ENCODE results near the gene CHMP4B. TPM values are rescaled to one million over a fixed set of nuclear protein-coding genes. Genes with fewer than 3 reads are reported as not detected.

The CHMP4B gene
- total RNA-seq, 1 donor: 32.0 TPM

DNA sequence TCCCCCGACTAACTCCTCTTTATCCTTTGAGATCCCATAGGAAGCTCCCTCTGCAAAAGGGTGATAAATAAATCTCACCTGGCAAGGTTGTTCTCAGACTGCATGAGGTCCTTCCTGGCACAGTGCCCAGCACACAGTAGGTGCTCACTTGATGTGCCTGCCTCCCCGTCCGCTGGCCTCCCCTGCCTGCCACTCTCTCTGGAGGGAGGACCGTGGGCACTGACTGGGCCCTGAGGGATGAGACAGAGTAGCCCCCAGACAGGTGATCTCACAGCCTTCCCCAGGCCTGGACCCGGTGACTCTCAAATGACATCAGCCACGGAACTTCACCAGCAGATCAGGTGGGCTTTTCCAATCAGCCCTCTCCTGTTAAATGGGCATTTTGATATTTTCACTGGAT lies 57.4 kb downstream of the CHMP4B start:
- no peak for DNase-seq (ENCODE audit: low read depth)
- no peak overlapping the region for H3K4me3 ChIP-seq (ENCODE audit: low read depth, low read length)
- TF ChIP-seq, protein P1, sequence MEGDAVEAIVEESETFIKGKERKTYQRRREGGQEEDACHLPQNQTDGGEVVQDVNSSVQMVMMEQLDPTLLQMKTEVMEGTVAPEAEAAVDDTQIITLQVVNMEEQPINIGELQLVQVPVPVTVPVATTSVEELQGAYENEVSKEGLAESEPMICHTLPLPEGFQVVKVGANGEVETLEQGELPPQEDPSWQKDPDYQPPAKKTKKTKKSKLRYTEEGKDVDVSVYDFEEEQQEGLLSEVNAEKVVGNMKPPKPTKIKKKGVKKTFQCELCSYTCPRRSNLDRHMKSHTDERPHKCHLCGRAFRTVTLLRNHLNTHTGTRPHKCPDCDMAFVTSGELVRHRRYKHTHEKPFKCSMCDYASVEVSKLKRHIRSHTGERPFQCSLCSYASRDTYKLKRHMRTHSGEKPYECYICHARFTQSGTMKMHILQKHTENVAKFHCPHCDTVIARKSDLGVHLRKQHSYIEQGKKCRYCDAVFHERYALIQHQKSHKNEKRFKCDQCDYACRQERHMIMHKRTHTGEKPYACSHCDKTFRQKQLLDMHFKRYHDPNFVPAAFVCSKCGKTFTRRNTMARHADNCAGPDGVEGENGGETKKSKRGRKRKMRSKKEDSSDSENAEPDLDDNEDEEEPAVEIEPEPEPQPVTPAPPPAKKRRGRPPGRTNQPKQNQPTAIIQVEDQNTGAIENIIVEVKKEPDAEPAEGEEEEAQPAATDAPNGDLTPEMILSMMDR (IDR thresholded peaks at IDR 0.05; ENCODE audit: insufficient read depth, low read depth, low read length): no peak

DNA sequence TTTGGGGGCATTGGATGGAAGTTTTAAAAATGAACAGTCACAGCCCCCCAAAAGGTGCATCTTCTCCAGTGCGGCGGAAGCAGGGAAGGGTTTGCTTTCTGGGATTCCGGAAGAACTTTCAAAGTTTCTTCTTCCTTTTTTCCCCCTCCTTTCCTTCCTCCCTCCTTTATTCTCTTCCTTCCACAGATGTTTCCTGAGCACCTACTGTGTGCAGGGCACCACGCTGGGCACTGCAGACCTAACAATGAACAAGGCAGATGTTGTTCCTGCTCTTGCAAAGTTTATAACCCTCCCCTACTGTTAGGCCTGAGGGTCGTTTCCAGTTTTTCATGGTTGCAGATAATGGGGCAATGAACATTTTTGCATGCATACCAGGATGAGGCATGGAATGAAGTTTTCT lies 58.1 kb downstream of the CHMP4B start:
- H3K4me3 ChIP-seq (ENCODE audit: low read depth, low read length): no peak overlapping the region
- TF ChIP-seq, protein P1 (IDR thresholded peaks at IDR 0.05; ENCODE audit: insufficient read depth, low read depth, low read length): no peak
- DNase-seq (ENCODE audit: low read depth): no peak

DNA sequence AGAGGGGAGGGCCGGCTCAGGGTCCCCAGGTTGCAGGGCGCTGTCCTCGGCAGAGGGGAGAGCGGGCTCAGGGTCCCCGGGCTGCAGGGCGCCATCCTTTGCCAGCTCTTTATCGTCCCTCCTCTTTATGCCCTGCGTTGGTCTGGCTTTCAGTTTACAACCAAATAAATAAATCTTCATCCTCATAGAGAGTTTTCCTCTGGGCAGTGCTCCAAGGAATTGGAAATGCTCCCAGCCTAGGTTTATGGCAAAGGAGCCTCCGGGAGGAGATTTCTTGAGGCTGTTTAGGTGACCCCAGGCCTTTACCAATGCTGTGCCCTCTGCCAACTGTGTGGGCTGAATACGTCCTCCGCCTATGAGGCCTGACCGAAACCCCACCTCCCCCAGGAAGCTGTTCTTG lies 60.2 kb downstream of the CHMP4B start:
- DNase-seq (ENCODE audit: low read depth): peak; percentile 32
- H3K4me3 ChIP-seq (ENCODE audit: low read depth, low read length): peak overlapping the region; percentile 9
- TF ChIP-seq, protein P1 (IDR thresholded peaks at IDR 0.05; ENCODE audit: insufficient read depth, low read depth, low read length): no peak

GRCh38 chr20:33874129-33874528 lies 63.0 kb downstream of the CHMP4B start:
- H3K4me3 ChIP-seq (ENCODE audit: low read depth, low read length): no peak overlapping the region
- TF ChIP-seq, protein P1 (IDR thresholded peaks at IDR 0.05; ENCODE audit: insufficient read depth, low read depth, low read length): no peak
- no peak for DNase-seq (ENCODE audit: low read depth)

- DNase-seq (ENCODE audit: low read depth): no peak
- TF ChIP-seq, protein P1 (IDR thresholded peaks at IDR 0.05; ENCODE audit: insufficient read depth, low read depth, low read length): no peak
- no peak overlapping the region for H3K4me3 ChIP-seq (ENCODE audit: low read depth, low read length)
Measured at GRCh38 chr20:33875055-33875454, 63.9 kb downstream of the CHMP4B start.

- TF ChIP-seq, protein P1 (IDR thresholded peaks at IDR 0.05; ENCODE audit: insufficient read depth, low read depth, low read length): no peak
- no peak overlapping the region for H3K4me3 ChIP-seq (ENCODE audit: low read depth, low read length)
- no peak for DNase-seq (ENCODE audit: low read depth)
Measured at GRCh38 chr20:33875534-33876026, 64.4 kb downstream of the CHMP4B start.

DNA sequence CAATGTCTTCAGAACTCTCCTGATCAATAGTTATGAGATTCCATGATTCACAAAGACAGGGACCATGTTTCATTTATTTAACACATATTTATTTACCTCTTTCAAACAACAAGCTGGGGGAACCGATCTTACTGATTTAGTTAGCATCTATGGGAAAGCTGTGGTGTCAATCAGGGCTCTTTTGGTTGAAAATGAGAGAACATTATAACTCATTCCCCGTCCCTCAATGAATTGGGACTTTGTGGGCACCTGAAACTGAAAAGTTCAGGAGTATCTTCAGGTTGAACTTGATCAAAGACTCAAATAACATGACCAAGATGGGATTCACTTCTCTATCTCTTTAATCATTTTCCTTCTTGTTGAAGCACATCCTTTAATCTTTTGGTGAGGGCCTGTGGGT lies 67.4 kb downstream of the CHMP4B start:
- TF ChIP-seq, protein P1 (IDR thresholded peaks at IDR 0.05; ENCODE audit: insufficient read depth, low read depth, low read length): no peak
- no peak for DNase-seq (ENCODE audit: low read depth)
- no peak overlapping the region for H3K4me3 ChIP-seq (ENCODE audit: low read depth, low read length)
